Vagina (tissue), 2 donors: ENCODE data around the gene INCENP. TPM values are rescaled to one million over a fixed set of nuclear protein-coding genes. Genes with fewer than 3 reads are reported as not detected.
"Not testable (repeated sequence)": the region's sequence is repeated elsewhere in the genome, so short reads cannot be mapped to it uniquely, and the experiment has no call there.

ENCODE experiments used
- DNase-seq, 2 donors: peaks; one replicate each; pipeline ENCODE4 v3.0.0-alpha.2; 2017; ENCODE audit errors: extremely low spot score in 2 of 2
- H3K27ac ChIP-seq: fragments of 200-600 bp; sonication (generic); one replicate; pipeline ENCODE4 v1.5.1; 2019
- H3K27me3 ChIP-seq: fragments of 200-600 bp; sonication (generic); one replicate; pipeline ENCODE4 v1.5.1; 2019
- H3K36me3 ChIP-seq, 2 donors: fragments of 200-600 bp; sonication (generic); one replicate each; pipeline ENCODE4 v1.5.1; 2017 to 2019
- H3K4me1 ChIP-seq: fragments of 200-600 bp; sonication (generic); one replicate; pipeline ENCODE4 v1.5.1; 2019
- H3K4me3 ChIP-seq, 2 donors: fragments of 200-600 bp; sonication (generic); 1 replicate in 1 of 2; 2 replicates in 1 of 2; pipeline ENCODE4 v1.5.1; 2016 to 2019
- H3K9me3 ChIP-seq: fragments of 200-600 bp; sonication (generic); one replicate; pipeline ENCODE4 v1.5.1; 2019
- POLR2A ChIP-seq, 2 donors: fragments of 450-650 bp; IDR thresholded peaks; one replicate each; pipeline ENCODE4 v1.6.1; 2017; ENCODE audit warnings: antibody characterized with exemption in 2 of 2, mild to moderate bottlenecking in 2 of 2, moderate library complexity in 2 of 2
- POLR2AphosphoS5 ChIP-seq, 2 donors: sonication (generic); formaldehyde crosslinking; IDR thresholded peaks; one replicate each; pipeline ENCODE4 v1.9.0; 2017; ENCODE audit warnings: antibody characterized with exemption in 2 of 2, mild to moderate bottlenecking in 2 of 2, low read depth in 1 of 2; ENCODE audit not compliant: insufficient read depth in 1 of 2
- intact Hi-C: fragments of 100-400 bp; cut with DNase I; formaldehyde crosslinking; loops from one replicate; pipeline ENCODE4 v1.15.1; 2023
- total RNA-seq: library from RNA; depleted of rRNA; stranded (reverse); fragments of >200 nt; gene quantifications from one replicate; pipeline ENCODE4 v1.2.3, GENCODE V29; 2016
- TF ChIP-seq, protein P1 (sequence below), 3 experiments: fragments of 450-650 bp in 2 of 3; fragments of 200-600 bp in 1 of 3; sonication (generic) in 1 of 3; IDR thresholded peaks; one replicate each; pipeline ENCODE4 v1.5.1; 2017 to 2019; ENCODE audit warnings: antibody characterized with exemption in 3 of 3, mild to moderate bottlenecking in 2 of 3, moderate library complexity in 2 of 3

INCENP gene
- total RNA-seq, 1 donor from 2014 or later: 39.0 TPM

GRCh38 chr11:62181097-62181496, 57.3 kb downstream of the INCENP start:
- intact Hi-C loops: no loop called here
- H3K9me3 ChIP-seq: no peaks in the 10 kb centered on the region
- H3K4me3 ChIP-seq: no peak overlapping the region
- TF ChIP-seq, protein P1, sequence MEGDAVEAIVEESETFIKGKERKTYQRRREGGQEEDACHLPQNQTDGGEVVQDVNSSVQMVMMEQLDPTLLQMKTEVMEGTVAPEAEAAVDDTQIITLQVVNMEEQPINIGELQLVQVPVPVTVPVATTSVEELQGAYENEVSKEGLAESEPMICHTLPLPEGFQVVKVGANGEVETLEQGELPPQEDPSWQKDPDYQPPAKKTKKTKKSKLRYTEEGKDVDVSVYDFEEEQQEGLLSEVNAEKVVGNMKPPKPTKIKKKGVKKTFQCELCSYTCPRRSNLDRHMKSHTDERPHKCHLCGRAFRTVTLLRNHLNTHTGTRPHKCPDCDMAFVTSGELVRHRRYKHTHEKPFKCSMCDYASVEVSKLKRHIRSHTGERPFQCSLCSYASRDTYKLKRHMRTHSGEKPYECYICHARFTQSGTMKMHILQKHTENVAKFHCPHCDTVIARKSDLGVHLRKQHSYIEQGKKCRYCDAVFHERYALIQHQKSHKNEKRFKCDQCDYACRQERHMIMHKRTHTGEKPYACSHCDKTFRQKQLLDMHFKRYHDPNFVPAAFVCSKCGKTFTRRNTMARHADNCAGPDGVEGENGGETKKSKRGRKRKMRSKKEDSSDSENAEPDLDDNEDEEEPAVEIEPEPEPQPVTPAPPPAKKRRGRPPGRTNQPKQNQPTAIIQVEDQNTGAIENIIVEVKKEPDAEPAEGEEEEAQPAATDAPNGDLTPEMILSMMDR (IDR thresholded peaks at IDR 0.05): no peak
- TF ChIP-seq POLR2AphosphoS5 (IDR thresholded peaks at IDR 0.05; ENCODE audit: insufficient read depth in 1 of 2, low read depth in 1 of 2) (no peak), POLR2A (IDR thresholded peaks at IDR 0.05) (no peak)
- no peak overlapping the region for H3K27ac ChIP-seq
- H3K36me3 ChIP-seq: no peaks in the 10 kb centered on the region
- H3K4me1 ChIP-seq: no peaks in the 10 kb centered on the region
- H3K27me3 ChIP-seq: no peaks in the 10 kb centered on the region
- no peak for DNase-seq

DNA sequence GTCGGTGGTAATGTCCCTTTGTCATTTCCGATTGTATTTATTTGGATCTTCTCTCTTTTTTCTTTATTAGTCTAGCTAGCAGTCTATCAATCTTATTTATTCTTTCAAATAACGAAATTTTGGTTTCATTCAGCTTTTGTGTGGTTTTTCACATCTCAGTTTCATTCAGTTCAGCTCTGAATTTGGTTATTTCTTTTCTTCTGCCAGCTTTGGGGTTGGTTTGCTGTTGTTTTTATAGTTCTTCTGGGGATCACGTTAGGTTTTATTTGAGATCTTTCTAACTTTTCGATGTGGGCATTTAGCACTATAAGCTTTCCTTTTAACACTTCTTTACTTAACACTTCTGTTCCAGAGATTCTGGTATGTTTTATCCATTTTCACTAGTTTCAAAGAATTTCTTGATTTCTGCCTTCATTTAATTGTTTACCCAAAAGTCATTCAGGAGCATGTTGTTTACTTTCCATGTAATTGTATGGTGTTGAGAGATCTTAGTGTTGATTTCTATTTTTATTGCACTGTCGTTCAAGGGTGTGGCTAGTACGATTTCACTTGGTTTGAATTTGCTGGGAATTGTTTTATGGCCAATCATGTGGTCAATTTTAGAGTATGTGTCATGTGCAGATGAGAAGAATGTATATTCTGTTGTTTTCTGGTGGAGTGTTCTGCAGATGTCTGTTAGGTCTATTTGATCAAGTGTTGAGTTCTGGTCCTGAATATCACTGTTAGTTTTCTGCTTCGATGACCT, 58.5 kb downstream of the INCENP start:
- TF ChIP-seq POLR2AphosphoS5 (IDR thresholded peaks at IDR 0.05; ENCODE audit: insufficient read depth in 1 of 2, low read depth in 1 of 2) (no peak), POLR2A (IDR thresholded peaks at IDR 0.05) (no peak)
- TF ChIP-seq, protein P1 (IDR thresholded peaks at IDR 0.05): no peak
- intact Hi-C loops: no loop called here
- H3K9me3 ChIP-seq: no peaks in the 10 kb centered on the region
- no peaks in the 10 kb centered on the region for H3K4me1 ChIP-seq
- H3K27ac ChIP-seq: no peak overlapping the region
- no peaks in the 10 kb centered on the region for H3K27me3 ChIP-seq
- H3K4me3 ChIP-seq: no peak overlapping the region
- H3K36me3 ChIP-seq: no peaks in the 10 kb centered on the region
- DNase-seq: no peak

DNA sequence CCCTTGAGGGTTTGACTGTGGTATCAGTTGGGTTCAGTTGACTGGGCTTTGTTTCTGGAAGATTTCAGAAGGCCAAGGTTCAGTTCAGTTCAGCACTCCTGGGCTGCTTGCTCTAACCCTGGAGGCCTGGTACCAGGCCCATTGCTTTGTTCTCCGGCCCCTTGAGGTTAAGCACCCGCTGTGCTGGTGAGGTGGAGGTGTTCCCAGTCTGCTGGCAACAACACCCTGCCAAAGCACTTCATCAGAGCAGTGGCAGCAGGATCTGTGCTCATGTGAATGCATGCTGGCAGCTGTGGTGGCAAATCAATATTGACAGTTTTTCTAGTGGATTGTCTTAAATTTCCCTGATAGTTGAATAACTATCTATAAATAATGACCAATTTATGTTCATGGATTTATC, 62.4 kb downstream of the INCENP start:
- intact Hi-C loops: no loop called here
- H3K4me1 ChIP-seq: no peaks in the 10 kb centered on the region
- no peaks in the 10 kb centered on the region for H3K36me3 ChIP-seq
- DNase-seq: no peak
- TF ChIP-seq, protein P1 (IDR thresholded peaks at IDR 0.05): no peak
- TF ChIP-seq POLR2AphosphoS5 (IDR thresholded peaks at IDR 0.05; ENCODE audit: insufficient read depth in 1 of 2, low read depth in 1 of 2) (no peak), POLR2A (IDR thresholded peaks at IDR 0.05) (no peak)
- no peaks in the 10 kb centered on the region for H3K27me3 ChIP-seq
- H3K9me3 ChIP-seq: no peaks in the 10 kb centered on the region
- H3K27ac ChIP-seq: no peak overlapping the region
- no peak overlapping the region for H3K4me3 ChIP-seq

DNA sequence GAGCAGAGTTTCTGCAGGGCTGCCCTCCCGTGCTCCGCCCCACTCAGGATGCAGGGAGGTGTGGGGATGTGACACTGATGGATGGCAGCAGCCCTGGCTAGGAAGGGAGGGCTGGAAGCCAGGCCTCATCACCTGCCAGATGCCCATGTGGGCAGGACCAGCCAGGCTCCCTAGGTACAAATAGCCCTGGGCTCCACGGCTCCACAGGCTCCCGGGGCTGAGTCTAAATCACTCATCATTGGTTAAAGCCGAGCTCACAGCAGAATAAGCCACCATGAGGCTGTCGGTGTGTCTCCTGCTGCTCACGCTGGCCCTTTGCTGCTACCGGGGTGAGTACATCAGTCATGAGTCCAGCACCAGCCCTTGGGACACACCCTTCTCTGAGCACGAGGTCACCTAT, 66.2 kb downstream of the INCENP start, which contains the start of gene SCGB1D1:
Gene SCGB1D1 (plus strand): TSS at position 206 of the 400 bp plus-strand sequence. CDS start 69 bp downstream, at position 275.
- Histone ChIP-seq H3K4me3 (no peak within 1 kb of the TSS), H3K27ac (no peak within 1 kb of the TSS), H3K4me1 (no peaks in the 10 kb centered on the region), H3K9me3 (no peaks in the 10 kb centered on the region), H3K27me3 (no peaks in the 10 kb centered on the region), H3K36me3 (no peaks in the 10 kb centered on the region)
- intact Hi-C loops: no loop called here
- TF ChIP-seq POLR2AphosphoS5 (IDR thresholded peaks at IDR 0.05; ENCODE audit: insufficient read depth in 1 of 2, low read depth in 1 of 2) (no peak), POLR2A (IDR thresholded peaks at IDR 0.05) (no peak)
- TF ChIP-seq, protein P1 (IDR thresholded peaks at IDR 0.05): no peak
- no peak for DNase-seq

GRCh38 chr11:62193952-62194351, 70.1 kb downstream of the INCENP start:
- no peak for TF ChIP-seq POLR2A (IDR thresholded peaks at IDR 0.05)
- TF ChIP-seq POLR2AphosphoS5 (IDR thresholded peaks at IDR 0.05; ENCODE audit: insufficient read depth in 1 of 2, low read depth in 1 of 2): no peak
- TF ChIP-seq, protein P1 (IDR thresholded peaks at IDR 0.05): no peak
- DNase-seq: peak in 1 of 2 donors; percentile 81
- Histone ChIP-seq H3K4me3 (no peak overlapping the region), H3K27me3 (no peaks in the 10 kb centered on the region), H3K4me1 (no peaks in the 10 kb centered on the region), H3K27ac (no peak overlapping the region), H3K36me3 (no peaks in the 10 kb centered on the region), H3K9me3 (no peaks in the 10 kb centered on the region)
- intact Hi-C loops: no loop called here

DNA sequence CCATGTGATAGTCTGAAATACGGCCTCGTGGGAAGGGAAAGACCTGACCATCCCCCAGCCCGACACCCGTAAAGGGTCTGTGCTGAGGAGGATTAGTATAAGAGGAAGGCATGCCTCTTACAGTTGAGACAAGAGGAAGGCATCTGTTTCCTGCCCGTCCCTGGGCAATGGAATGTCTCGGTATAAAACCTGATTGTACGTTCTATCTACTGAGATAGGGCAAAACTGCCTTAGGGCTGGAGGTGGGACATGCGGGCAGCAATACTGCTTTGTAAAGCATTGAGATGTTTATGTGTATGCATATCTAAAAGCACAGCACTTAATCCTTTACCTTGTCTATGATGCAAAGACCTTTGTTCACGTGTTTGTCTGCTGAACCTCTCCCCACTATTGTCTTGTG, 71.2 kb downstream of the INCENP start:
- H3K27me3 ChIP-seq, DNase-seq, H3K27ac ChIP-seq, H3K9me3 ChIP-seq, H3K4me3 ChIP-seq, H3K36me3 ChIP-seq, H3K4me1 ChIP-seq, intact Hi-C loops: not testable (repeated sequence)
